H1 (cell line): ENCODE results near the gene KLHDC8B. TPM values are rescaled to one million over a fixed set of nuclear protein-coding genes. Genes with fewer than 3 reads are reported as not detected.
"Not testable (repeated sequence)": the region's sequence is repeated elsewhere in the genome, so short reads cannot be mapped to it uniquely, and the experiment has no call there.

Source experiments
- CTCF ChIA-PET: fragments of 300-600 bp; sonication (Branson Sonifier 250); formaldehyde crosslinking; loops from one replicate; lab custom pipeline; 2021; ENCODE audit not compliant: partially characterized antibody; lab: Charles Lee
- POLR2A ChIA-PET: fragments of 300-600 bp; sonication (Branson Sonifier 250); formaldehyde crosslinking; loops from one replicate; lab custom pipeline; 2021; ENCODE audit warnings: inconsistent platforms; ENCODE audit not compliant: partially characterized antibody; lab: Charles Lee
- DNase-seq, 2 experiments: peaks; one replicate each; pipeline versions ENCODE4 v3.0.0 to v3.0.0-alpha.2; 2010 to 2022; ENCODE audit warnings: low spot score in 2 of 2, low read depth in 1 of 2, mixed read lengths in 1 of 2
- FAIRE-seq: peaks from 2 replicates; lab custom pipeline; 2011; peaks lifted over from hg19 to GRCh38; lab: Jason Lieb, UNC
- H2AFZ ChIP-seq: 2 replicates; pipeline ENCODE4 v1.8.1; 2012; ENCODE audit warnings: low read length, inconsistent platforms
- H2AK5ac ChIP-seq: 2 replicates; pipeline ENCODE4 v1.6.1; 2013; ENCODE audit warnings: low read depth, low read length
- H2BK120ac ChIP-seq: replicated peaks from 2 replicates; pipeline ENCODE3; 2013; ENCODE audit warnings: low read depth, low read length, inconsistent platforms
- H2BK12ac ChIP-seq: 2 replicates; pipeline ENCODE4 v1.6.1; 2013; ENCODE audit warnings: low read depth, low read length
- H2BK15ac ChIP-seq: 2 replicates; pipeline ENCODE4 v1.6.1; 2013; ENCODE audit warnings: low read length
- H2BK20ac ChIP-seq: 2 replicates; pipeline ENCODE4 v1.6.1; 2013; ENCODE audit warnings: low read length
- H2BK5ac ChIP-seq: 2 replicates; pipeline ENCODE4 v1.6.1; 2013; ENCODE audit warnings: low read depth, low read length
- H3K14ac ChIP-seq: 2 replicates; pipeline ENCODE4 v1.6.1; 2013; ENCODE audit warnings: inconsistent platforms; ENCODE audit not compliant: insufficient read length
- H3K18ac ChIP-seq: 2 replicates; pipeline ENCODE4 v1.6.1; 2013; ENCODE audit warnings: low read length; ENCODE audit errors: extremely low read depth
- H3K23ac ChIP-seq: 2 replicates; pipeline ENCODE4 v1.6.1; 2013; ENCODE audit warnings: inconsistent platforms; ENCODE audit not compliant: insufficient read length
- H3K23me2 ChIP-seq: 2 replicates; pipeline ENCODE4 v1.6.1; 2013; ENCODE audit warnings: low read depth, low read length
- H3K27ac ChIP-seq: 2 replicates; pipeline ENCODE4 v1.6.1; 2011; ENCODE audit warnings: low read depth, low read length, inconsistent platforms
- H3K27me3 ChIP-seq, 4 experiments: replicated peaks in 1 of 4; 1 replicate in 1 of 4; 2 replicates in 3 of 4; pipeline versions ENCODE4 v1.6.1 to v1.8.1; 2011 to 2013; ENCODE audit warnings: low read length in 3 of 4, mild to moderate bottlenecking in 3 of 4, inconsistent platforms in 2 of 4, mixed read lengths in 2 of 4, moderate library complexity in 1 of 4; ENCODE audit not compliant: control insufficient read depth in 3 of 4, insufficient read depth in 3 of 4; ENCODE audit errors: extremely low read depth in 1 of 4
- H3K36me3 ChIP-seq, 4 experiments: 2 replicates each; pipeline versions ENCODE4 v1.6.1 to v1.8.1; 2011 to 2013; ENCODE audit warnings: mild to moderate bottlenecking in 4 of 4, low read length in 3 of 4, moderate library complexity in 2 of 4, control low read depth in 1 of 4, inconsistent platforms in 1 of 4; ENCODE audit not compliant: insufficient read depth in 4 of 4, control insufficient read depth in 2 of 4
- H3K4ac ChIP-seq: replicated peaks from 2 replicates; pipeline ENCODE3; 2013; ENCODE audit warnings: low read length, low read depth, mixed read lengths, inconsistent platforms; ENCODE audit not compliant: insufficient read length
- H3K4me1 ChIP-seq, 4 experiments: replicated peaks in 1 of 4; 1 replicate in 1 of 4; 2 replicates in 3 of 4; pipeline versions ENCODE4 v1.6.1 to v1.8.1; 2011 to 2013; ENCODE audit warnings: low read length in 3 of 4, inconsistent platforms in 2 of 4, mixed read lengths in 1 of 4; ENCODE audit not compliant: insufficient read depth in 4 of 4, control insufficient read depth in 3 of 4
- H3K4me2 ChIP-seq, 2 experiments: 2 replicates each; pipeline versions ENCODE4 v1.6.1 to v1.8.1; 2011 to 2013; ENCODE audit warnings: low read depth in 2 of 2, low read length in 2 of 2, control low read depth in 1 of 2, inconsistent platforms in 1 of 2, mild to moderate bottlenecking in 1 of 2; ENCODE audit not compliant: insufficient read depth in 1 of 2
- H3K4me3 ChIP-seq, 4 experiments: fragments of 200-600, 300-600 bp in 1 of 4; sonication (generic), shearing (Covaris generic), sonication (Bioruptor Twin) in 1 of 4; 2 replicates each; pipeline versions ENCODE4 v1.5.1 to v1.8.1; 2011 to 2016; ENCODE audit warnings: low read length in 4 of 4, low read depth in 3 of 4, control low read depth in 2 of 4, inconsistent platforms in 2 of 4, mild to moderate bottlenecking in 2 of 4, mixed read lengths in 1 of 4, moderate library complexity in 1 of 4; ENCODE audit not compliant: insufficient read depth in 2 of 4; ENCODE audit errors: extremely low read depth in 1 of 4
- H3K56ac ChIP-seq: replicated peaks from 2 replicates; pipeline ENCODE3; 2013; ENCODE audit warnings: low read depth, mild to moderate bottlenecking, mixed read lengths, low read length, inconsistent platforms; ENCODE audit not compliant: insufficient read length
- H3K79me1 ChIP-seq: 2 replicates; pipeline ENCODE4 v1.6.1; 2013; ENCODE audit warnings: low read depth, low read length, control low read depth
- H3K79me2 ChIP-seq, 2 experiments: 2 replicates each; pipeline versions ENCODE4 v1.6.1 to v1.8.1; 2012 to 2013; ENCODE audit warnings: low read length in 2 of 2, mild to moderate bottlenecking in 2 of 2, inconsistent platforms in 1 of 2; ENCODE audit not compliant: insufficient read depth in 2 of 2, control insufficient read depth in 1 of 2
- H3K9ac ChIP-seq, 4 experiments: replicated peaks in 1 of 4; 1 replicate in 1 of 4; 2 replicates in 3 of 4; pipeline versions ENCODE4 v1.6.1 to v1.8.1; 2011 to 2013; ENCODE audit warnings: low read depth in 3 of 4, low read length in 3 of 4, control low read depth in 2 of 4, mild to moderate bottlenecking in 2 of 4, moderate library complexity in 2 of 4, inconsistent platforms in 1 of 4; ENCODE audit errors: extremely low read depth in 1 of 4
- H3K9me3 ChIP-seq, 2 experiments: 2 replicates each; pipeline versions ENCODE4 v1.6.1 to v1.8.1; 2012 to 2013; ENCODE audit warnings: mild to moderate bottlenecking in 2 of 2, moderate library complexity in 2 of 2, control low read depth in 1 of 2, inconsistent platforms in 1 of 2, low read depth in 1 of 2, low read length in 1 of 2, mixed read lengths in 1 of 2; ENCODE audit not compliant: insufficient read depth in 2 of 2
- H4K20me1 ChIP-seq, 2 experiments: replicated peaks in 1 of 2; 2 replicates each; pipeline versions ENCODE3 to v1.8.1; 2011 to 2013; ENCODE audit warnings: inconsistent platforms in 2 of 2, low read length in 2 of 2, mild to moderate bottlenecking in 1 of 2; ENCODE audit not compliant: insufficient read depth in 2 of 2, control insufficient read depth in 1 of 2
- H4K5ac ChIP-seq: 2 replicates; pipeline ENCODE4 v1.6.1; 2013; ENCODE audit warnings: low read length, low read depth, mixed read lengths, inconsistent platforms; ENCODE audit not compliant: insufficient read length
- H4K8ac ChIP-seq: 2 replicates; pipeline ENCODE4 v1.8.0; 2013; ENCODE audit warnings: mild to moderate bottlenecking, moderate library complexity, low read length, inconsistent platforms; ENCODE audit not compliant: insufficient read depth; ENCODE audit errors: extremely low read depth
- H4K91ac ChIP-seq: replicated peaks from 2 replicates; pipeline ENCODE3; 2013; ENCODE audit warnings: low read length, mixed read lengths, inconsistent platforms; ENCODE audit not compliant: insufficient read length
- WGBS, 2 experiments: shearing (Covaris generic) in 1 of 2; methylation state at CpG; one replicate each; pipeline versions ENCODE4 v1.1.6 to v1.1.7; 2013 to 2015; ENCODE audit warnings: low lambda C conversion rate in 2 of 2, mixed read lengths in 2 of 2, inconsistent platforms in 1 of 2, low coverage in 1 of 2, missing lambda C conversion rate in 1 of 2; ENCODE audit not compliant: insufficient replicate concordance in 2 of 2, insufficient coverage in 1 of 2, insufficient read length in 1 of 2; ENCODE audit errors: extremely low coverage in 1 of 2, missing lambda C conversion rate in 1 of 2; 5-methylcytosine and 5-hydroxymethylcytosine counted together
- polyA plus RNA-seq, 7 experiments: library from polyadenylated mRNA; depleted of rRNA in 3 of 7; stranded (reverse) in 5 of 7; unstranded in 2 of 7; fragments of >200 nt in 5 of 7; fragments of 200-250 nt in 2 of 7; gene quantifications; 1 replicate in 5 of 7; 2 replicates in 1 of 7; 4 replicates in 1 of 7; pipeline versions ENCODE4 v1.2.1 to v1.2.3, GENCODE V29; 2011 to 2013; ENCODE audit warnings: missing spikeins in 2 of 7, mixed read lengths in 2 of 7
- total RNA-seq: library from RNA; stranded (reverse); fragmentation: NEBNext Ultra II Directional; extraction: Animal tissue kit (Norgen Biotek cat#: 25700); gene quantifications from 2 replicates; pipeline ENCODE4 v1.2.1, GENCODE V29; 2021

The KLHDC8B gene
- total and polyA plus RNA-seq, 2 of the 8 experiments (the other 6 are each of a cell fraction or from before 2014, with no cell fraction given) = 15.8 to 21.3 TPM

- H3K79me1 ChIP-seq, H3K27me3 ChIP-seq, H3K9ac ChIP-seq, H2BK12ac ChIP-seq, FAIRE-seq, H3K23me2 ChIP-seq, H2AFZ ChIP-seq, H3K36me3 ChIP-seq, H3K18ac ChIP-seq, H2BK5ac ChIP-seq, H4K5ac ChIP-seq, H3K79me2 ChIP-seq, CTCF ChIA-PET, H3K14ac ChIP-seq, H2BK120ac ChIP-seq, H2BK20ac ChIP-seq, H3K4ac ChIP-seq, H4K20me1 ChIP-seq, H4K8ac ChIP-seq, H3K4me1 ChIP-seq, H2AK5ac ChIP-seq, H3K27ac ChIP-seq, H3K4me2 ChIP-seq, H3K56ac ChIP-seq, H3K23ac ChIP-seq, H3K4me3 ChIP-seq, H4K91ac ChIP-seq, DNase-seq, H2BK15ac ChIP-seq: not testable (repeated sequence)
- 87% methylated on average over 6 of the region's 6 CpGs; no CpG with 5 or more reads in 1 of the 2 experiments for WGBS, 2 experiments
- peaks cover 18 to 19% of the 10 kb centered on the region in 2 experiments for H3K9me3 ChIP-seq
- POLR2A ChIA-PET = interaction anchor here (0.5 kb wide), 1 partner anchor 449 kb away, joined by 3 read pairs; no protein-coding TSS in a partner anchor
Measured at GRCh38 chr3:49218471-49218989, 47.1 kb downstream of the KLHDC8B start.
